ENCODE data around the gene ZMYM1.

ZMYM1 gene

GRCh38 chr1:35080171-35080854 is 1.1 kb downstream of the ZMYM1 start:
- no peaks in the 10 kb centered on the region for H3K27me3 ChIP-seq (ENCODE audit: control insufficient read depth in 1 of 2, insufficient read depth in 1 of 2, low read length in 2 of 2)
- H3K4me2 ChIP-seq (ENCODE audit: low read length, poor library complexity, severe bottlenecking), result peak overlapping the region; percentile 68
- peak overlapping the region; percentile 97 for H3K9ac ChIP-seq (ENCODE audit: low read length)
- H4K8ac ChIP-seq (ENCODE audit: low read length), result no peak overlapping the region
- no peak overlapping the region for H2BK12ac ChIP-seq (ENCODE audit: low read length in 2 of 2)
- no peak overlapping the region for H3K27ac ChIP-seq (ENCODE audit: low read length, poor library complexity, severe bottlenecking)
- no peak overlapping the region for H2BK5ac ChIP-seq (ENCODE audit: low read depth, low read length, poor library complexity, severe bottlenecking)
- H3K18ac ChIP-seq (ENCODE audit: low read depth in 1 of 2, low read length in 2 of 2), result no peak overlapping the region
- peak; percentile 5 for DNase-seq
- no peak overlapping the region for H2BK120ac ChIP-seq (ENCODE audit: low read depth, low read length)
- peak overlapping the region in 1 of 2 experiments; percentile 90 for H3K4me3 ChIP-seq (ENCODE audit: insufficient read depth in 1 of 2, low read depth in 1 of 2, low read length in 2 of 2)
- no peak overlapping the region for H2AFZ ChIP-seq (ENCODE audit: low read depth, low read length)
- no peak overlapping the region for H3K23ac ChIP-seq (ENCODE audit: low read length in 2 of 2)
- H2BK15ac ChIP-seq (ENCODE audit: low read depth, poor library complexity, severe bottlenecking), result no peak overlapping the region
- H3K79me1 ChIP-seq (replicated peaks; ENCODE audit: low read length, poor library complexity, severe bottlenecking), result peaks cover 8% of the 10 kb centered on the region
- H3K9me3 ChIP-seq (ENCODE audit: control insufficient read depth, low read length), result no peaks in the 10 kb centered on the region
- WGBS, result 94% methylated on average over 13 of the region's 13 CpGs
- no peak overlapping the region for H3K14ac ChIP-seq (ENCODE audit: low read length in 2 of 2)
- no peak overlapping the region for H3K4ac ChIP-seq (ENCODE audit: low read depth in 1 of 2, low read length in 2 of 2)
- H3K4me1 ChIP-seq (ENCODE audit: control insufficient read depth, insufficient read depth, low read depth, low read length), result peaks cover 3% of the 10 kb centered on the region
- H4K91ac ChIP-seq (ENCODE audit: low read length), result no peak overlapping the region
- no peak overlapping the region for H2AK5ac ChIP-seq (ENCODE audit: low read length, severe bottlenecking)
- H3K36me3 ChIP-seq (ENCODE audit: control insufficient read depth in 1 of 2, insufficient read depth in 2 of 2, low read depth in 1 of 2, low read length in 2 of 2), result peaks cover 0 to 4% of the 10 kb centered on the region in 2 experiments

- H3K4me1 ChIP-seq (ENCODE audit: control insufficient read depth, insufficient read depth, low read depth, low read length), result peaks cover 4% of the 10 kb centered on the region
- H3K23ac ChIP-seq (ENCODE audit: low read length in 2 of 2), result peak overlapping the region in 1 of 2 experiments; percentile 59
- peak overlapping the region; percentile 51 for H2AK5ac ChIP-seq (ENCODE audit: low read length, severe bottlenecking)
- H2BK12ac ChIP-seq (ENCODE audit: low read length in 2 of 2), result peak overlapping the region in 1 of 2 experiments; percentile 39
- no peak overlapping the region for H2BK120ac ChIP-seq (ENCODE audit: low read depth, low read length)
- H3K27ac ChIP-seq (ENCODE audit: low read length, poor library complexity, severe bottlenecking), result no peak overlapping the region
- no peaks in the 10 kb centered on the region for H3K27me3 ChIP-seq (ENCODE audit: control insufficient read depth in 1 of 2, insufficient read depth in 1 of 2, low read length in 2 of 2)
- H3K4ac ChIP-seq (ENCODE audit: low read depth in 1 of 2, low read length in 2 of 2), result no peak overlapping the region
- H3K9ac ChIP-seq (ENCODE audit: low read length), result no peak overlapping the region
- no peak overlapping the region for H3K4me2 ChIP-seq (ENCODE audit: low read length, poor library complexity, severe bottlenecking)
- no peaks in the 10 kb centered on the region for H3K9me3 ChIP-seq (ENCODE audit: control insufficient read depth, low read length)
- no peak overlapping the region for H3K18ac ChIP-seq (ENCODE audit: low read depth in 1 of 2, low read length in 2 of 2)
- H2BK15ac ChIP-seq (ENCODE audit: low read depth, poor library complexity, severe bottlenecking), result no peak overlapping the region
- no peak overlapping the region for H3K4me3 ChIP-seq (ENCODE audit: insufficient read depth in 1 of 2, low read depth in 1 of 2, low read length in 2 of 2)
- H3K79me1 ChIP-seq (replicated peaks; ENCODE audit: low read length, poor library complexity, severe bottlenecking), result peaks cover 16% of the 10 kb centered on the region
- peaks cover 0 to 4% of the 10 kb centered on the region in 2 experiments for H3K36me3 ChIP-seq (ENCODE audit: control insufficient read depth in 1 of 2, insufficient read depth in 2 of 2, low read depth in 1 of 2, low read length in 2 of 2)
- no peak overlapping the region for H4K8ac ChIP-seq (ENCODE audit: low read length)
- no peak overlapping the region for H2AFZ ChIP-seq (ENCODE audit: low read depth, low read length)
- H2BK5ac ChIP-seq (ENCODE audit: low read depth, low read length, poor library complexity, severe bottlenecking), result no peak overlapping the region
- no peak overlapping the region for H3K14ac ChIP-seq (ENCODE audit: low read length in 2 of 2)
- H4K91ac ChIP-seq (ENCODE audit: low read length), result no peak overlapping the region
- DNase-seq, result no peak
Measured at GRCh38 chr1:35085421-35085820, 6.2 kb downstream of the ZMYM1 start.

DNA sequence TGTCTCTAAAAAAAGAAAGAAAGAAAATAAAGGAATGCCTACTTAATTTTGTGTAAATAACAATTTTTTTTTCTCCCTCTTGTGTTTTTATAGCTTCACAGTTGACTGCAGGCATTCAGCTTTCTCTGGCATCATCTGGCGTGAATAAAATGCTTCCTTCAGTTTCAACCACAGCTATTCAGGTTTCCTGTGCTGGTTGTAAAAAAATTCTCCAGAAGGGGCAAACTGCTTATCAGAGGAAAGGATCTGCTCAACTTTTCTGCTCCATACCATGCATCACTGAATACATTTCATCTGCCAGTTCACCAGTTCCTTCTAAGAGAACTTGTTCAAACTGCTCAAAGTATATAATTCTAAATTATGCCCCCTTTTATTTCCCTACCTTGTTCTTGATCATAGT is 18.0 kb downstream of the ZMYM1 start:
- H2AFZ ChIP-seq (ENCODE audit: low read depth, low read length), result no peak overlapping the region
- DNase-seq, result no peak

GRCh38 chr1:35111106-35111505 is 31.9 kb downstream of the ZMYM1 start:
- Histone ChIP-seq H2BK15ac (ENCODE audit: low read depth, poor library complexity, severe bottlenecking) (no peak overlapping the region), H3K4me1 (ENCODE audit: control insufficient read depth, insufficient read depth, low read depth, low read length) (no peaks in the 10 kb centered on the region), H3K27me3 (ENCODE audit: control insufficient read depth in 1 of 2, insufficient read depth in 1 of 2, low read length in 2 of 2) (no peaks in the 10 kb centered on the region), H3K9me3 (ENCODE audit: control insufficient read depth, low read length) (no peaks in the 10 kb centered on the region), H4K8ac (ENCODE audit: low read length) (no peak overlapping the region), H3K14ac (ENCODE audit: low read length in 2 of 2) (no peak overlapping the region), H4K91ac (ENCODE audit: low read length) (no peak overlapping the region), H3K27ac (ENCODE audit: low read length, poor library complexity, severe bottlenecking) (no peak overlapping the region), H2BK12ac (ENCODE audit: low read length in 2 of 2) (no peak overlapping the region), H3K23ac (ENCODE audit: low read length in 2 of 2) (no peak overlapping the region), H3K79me1 (replicated peaks; ENCODE audit: low read length, poor library complexity, severe bottlenecking) (no peaks in the 10 kb centered on the region), H2BK5ac (ENCODE audit: low read depth, low read length, poor library complexity, severe bottlenecking) (no peak overlapping the region), H3K18ac (ENCODE audit: low read depth in 1 of 2, low read length in 2 of 2) (no peak overlapping the region), H3K36me3 (ENCODE audit: control insufficient read depth in 1 of 2, insufficient read depth in 2 of 2, low read depth in 1 of 2, low read length in 2 of 2) (peaks cover 12 to 43% of the 10 kb centered on the region in 2 experiments), H3K4me3 (ENCODE audit: insufficient read depth in 1 of 2, low read depth in 1 of 2, low read length in 2 of 2) (no peak overlapping the region), H2BK120ac (ENCODE audit: low read depth, low read length) (no peak overlapping the region), H3K4ac (ENCODE audit: low read depth in 1 of 2, low read length in 2 of 2) (no peak overlapping the region), H3K9ac (ENCODE audit: low read length) (no peak overlapping the region), H3K4me2 (ENCODE audit: low read length, poor library complexity, severe bottlenecking) (no peak overlapping the region), H2AK5ac (ENCODE audit: low read length, severe bottlenecking) (no peak overlapping the region), H2AFZ (ENCODE audit: low read depth, low read length) (no peak overlapping the region)
- peak; percentile 70 for DNase-seq
- WGBS, result no CpG with 5 or more reads among the region's 1 CpG

More for the DNA sequence above, 18.0 kb downstream of the ZMYM1 start:
- 0% methylated on average over 1 of the region's 1 CpG for WGBS
- Histone ChIP-seq H3K4ac (ENCODE audit: low read depth in 1 of 2, low read length in 2 of 2) (no peak overlapping the region), H3K27me3 (ENCODE audit: control insufficient read depth in 1 of 2, insufficient read depth in 1 of 2, low read length in 2 of 2) (no peaks in the 10 kb centered on the region), H3K27ac (ENCODE audit: low read length, poor library complexity, severe bottlenecking) (no peak overlapping the region), H3K9ac (ENCODE audit: low read length) (no peak overlapping the region), H2AK5ac (ENCODE audit: low read length, severe bottlenecking) (no peak overlapping the region), H2BK15ac (ENCODE audit: low read depth, poor library complexity, severe bottlenecking) (no peak overlapping the region), H3K79me1 (replicated peaks; ENCODE audit: low read length, poor library complexity, severe bottlenecking) (no peaks in the 10 kb centered on the region), H2BK5ac (ENCODE audit: low read depth, low read length, poor library complexity, severe bottlenecking) (no peak overlapping the region), H4K91ac (ENCODE audit: low read length) (no peak overlapping the region), H3K23ac (ENCODE audit: low read length in 2 of 2) (no peak overlapping the region), H2BK12ac (ENCODE audit: low read length in 2 of 2) (no peak overlapping the region), H3K18ac (ENCODE audit: low read depth in 1 of 2, low read length in 2 of 2) (no peak overlapping the region), H4K8ac (ENCODE audit: low read length) (no peak overlapping the region), H2BK120ac (ENCODE audit: low read depth, low read length) (no peak overlapping the region), H3K9me3 (ENCODE audit: control insufficient read depth, low read length) (no peaks in the 10 kb centered on the region), H3K4me1 (ENCODE audit: control insufficient read depth, insufficient read depth, low read depth, low read length) (peaks cover 6% of the 10 kb centered on the region), H3K36me3 (ENCODE audit: control insufficient read depth in 1 of 2, insufficient read depth in 2 of 2, low read depth in 1 of 2, low read length in 2 of 2) (peaks cover 29 to 81% of the 10 kb centered on the region in 2 experiments), H3K14ac (ENCODE audit: low read length in 2 of 2) (no peak overlapping the region), H3K4me2 (ENCODE audit: low read length, poor library complexity, severe bottlenecking) (no peak overlapping the region), H3K4me3 (ENCODE audit: insufficient read depth in 1 of 2, low read depth in 1 of 2, low read length in 2 of 2) (no peak overlapping the region)

Measured in mesenchymal stem cell (in vitro differentiated cells and primary cell).